IMR-90 (cell line): ENCODE results near the gene PCDHB15. TPM values are rescaled to one million over a fixed set of nuclear protein-coding genes. Genes with fewer than 3 reads are reported as not detected.
"Not testable (repeated sequence)": the region's sequence is repeated elsewhere in the genome, so short reads cannot be mapped to it uniquely, and the experiment has no call there.

Source experiments
- ATAC-seq: fragments of 200-7000 bp; cut with Tn5 transposase; 2 replicates; pipeline ENCODE4 v1.9.1; 2020; ENCODE audit warnings: low read depth, mild to moderate bottlenecking, moderate library complexity
- BruUV-seq: library from RNA; stranded (reverse); fragments of 400-500 nt; replicated peaks from 2 replicates; lab custom pipeline; 2021; lab: Mats Ljungman, UMichigan
- CTCF ChIA-PET: fragments of 300-600 bp; formaldehyde crosslinking; extraction: SDS; loops from one replicate; lab custom pipeline; 2021; ENCODE audit warnings: antibody characterized with exemption; lab: Yijun Ruan, JAX
- POLR2A ChIA-PET: fragments of 300-600 bp; sonication (Branson Sonifier 250); formaldehyde crosslinking; loops from one replicate; lab custom pipeline; 2022; ENCODE audit warnings: antibody characterized with exemption; ENCODE audit not compliant: unreplicated experiment; lab: Charles Lee
- DNase-seq: peaks from one replicate; pipeline ENCODE4 v3.0.0; 2013
- H2AFZ ChIP-seq: replicated peaks from 2 replicates; pipeline ENCODE3; 2013; ENCODE audit warnings: low read length, mild to moderate bottlenecking; ENCODE audit not compliant: poor library complexity
- H2AK5ac ChIP-seq: 2 replicates; pipeline ENCODE4 v1.6.1; 2013; ENCODE audit warnings: low read depth, low read length, inconsistent platforms
- H2AK9ac ChIP-seq: replicated peaks from 2 replicates; pipeline ENCODE3; 2013; ENCODE audit warnings: mild to moderate bottlenecking, low read depth, low read length, moderate library complexity; ENCODE audit not compliant: poor library complexity
- H2BK120ac ChIP-seq: 2 replicates; pipeline ENCODE4 v1.6.1; 2013; ENCODE audit warnings: low read depth, low read length, inconsistent platforms
- H2BK15ac ChIP-seq: 3 replicates; pipeline ENCODE4 v1.6.1; 2013; ENCODE audit warnings: low read depth, low read length, inconsistent platforms
- H2BK20ac ChIP-seq: 2 replicates; pipeline ENCODE4 v1.6.1; 2013; ENCODE audit warnings: low read depth, mild to moderate bottlenecking, inconsistent platforms, low read length, moderate library complexity
- H2BK5ac ChIP-seq: 2 replicates; pipeline ENCODE4 v1.6.1; 2013; ENCODE audit warnings: mild to moderate bottlenecking, low read depth, low read length, inconsistent platforms; ENCODE audit not compliant: poor library complexity, severe bottlenecking
- H3K14ac ChIP-seq: replicated peaks from 2 replicates; pipeline ENCODE4 v1.6.1; 2013; ENCODE audit warnings: low read depth, low read length, inconsistent platforms
- H3K18ac ChIP-seq: 2 replicates; pipeline ENCODE4 v1.6.1; 2013; ENCODE audit warnings: low read depth, low read length, control low read depth
- H3K23ac ChIP-seq: 2 replicates; pipeline ENCODE4 v1.6.1; 2013; ENCODE audit warnings: low read depth, low read length, inconsistent platforms
- H3K27ac ChIP-seq: 2 replicates; pipeline ENCODE4 v1.5.1; 2013; ENCODE audit warnings: mild to moderate bottlenecking, control low read depth, low read length; ENCODE audit not compliant: insufficient read depth
- H3K27me3 ChIP-seq: 2 replicates; pipeline ENCODE4 v1.6.1; 2013; ENCODE audit warnings: low read length; ENCODE audit not compliant: control insufficient read depth, insufficient read depth
- H3K36me3 ChIP-seq: 2 replicates; pipeline ENCODE4 v1.6.1; 2013; ENCODE audit warnings: low read length, mixed read lengths; ENCODE audit not compliant: control insufficient read depth, insufficient read depth
- H3K4ac ChIP-seq: 2 replicates; pipeline ENCODE4 v1.6.1; 2013; ENCODE audit warnings: low read depth, low read length, inconsistent platforms
- H3K4me1 ChIP-seq: 2 replicates; pipeline ENCODE4 v1.6.1; 2013; ENCODE audit warnings: low read length, mixed read lengths; ENCODE audit not compliant: control insufficient read depth, insufficient read depth
- H3K4me2 ChIP-seq: 2 replicates; pipeline ENCODE4 v1.6.1; 2013; ENCODE audit warnings: low read depth, mild to moderate bottlenecking, control low read depth, low read length, moderate library complexity
- H3K4me3 ChIP-seq: 2 replicates; pipeline ENCODE4 v1.5.1; 2013; ENCODE audit warnings: low read depth, mild to moderate bottlenecking, control low read depth, low read length, moderate library complexity; ENCODE audit not compliant: insufficient read depth
- H3K56ac ChIP-seq: 2 replicates; pipeline ENCODE4 v1.6.1; 2013; ENCODE audit warnings: low read length, inconsistent platforms; ENCODE audit not compliant: insufficient read depth; ENCODE audit errors: extremely low read depth
- H3K79me1 ChIP-seq, 2 experiments: 2 replicates each; pipeline ENCODE4 v1.6.1; 2013; ENCODE audit warnings: low read length in 2 of 2, inconsistent platforms in 1 of 2, low read depth in 1 of 2
- H3K9ac ChIP-seq: 2 replicates; pipeline ENCODE4 v1.6.1; 2013; ENCODE audit warnings: low read depth, low read length, control low read depth
- H3K9me1 ChIP-seq: 2 replicates; pipeline ENCODE4 v1.6.1; 2013; ENCODE audit warnings: low read length, inconsistent platforms; ENCODE audit not compliant: insufficient read depth
- H3K9me3 ChIP-seq: 2 replicates; pipeline ENCODE4 v1.6.1; 2013; ENCODE audit warnings: low read length; ENCODE audit not compliant: control insufficient read depth, insufficient read depth
- H4K20me1 ChIP-seq: 2 replicates; pipeline ENCODE4 v1.6.1; 2013; ENCODE audit warnings: low read length, inconsistent platforms; ENCODE audit not compliant: insufficient read depth
- H4K5ac ChIP-seq: 2 replicates; pipeline ENCODE4 v1.6.1; 2013; ENCODE audit warnings: mild to moderate bottlenecking, low read depth, low read length, control low read depth
- H4K8ac ChIP-seq, 2 experiments: 2 replicates each; pipeline ENCODE4 v1.6.1; 2013; ENCODE audit warnings: low read depth in 2 of 2, low read length in 2 of 2, control low read depth in 1 of 2, inconsistent platforms in 1 of 2
- H4K91ac ChIP-seq: 2 replicates; pipeline ENCODE4 v1.6.1; 2013; ENCODE audit warnings: low read depth, low read length, inconsistent platforms; ENCODE audit not compliant: insufficient read depth
- BHLHE40 ChIP-seq: fragments of 150-350 bp; IDR thresholded peaks from 2 replicates; pipeline ENCODE4 v1.6.1; 2016; ENCODE audit warnings: mild to moderate bottlenecking, low read depth, low read length
- MAFK ChIP-seq: IDR thresholded peaks from 2 replicates; pipeline ENCODE4 v1.6.1; 2012; ENCODE audit warnings: low read depth, low read length, improper control_type of control experiment
- RFX5 ChIP-seq: IDR thresholded peaks from 2 replicates; pipeline ENCODE4 v1.8.0; 2012; ENCODE audit warnings: low read depth, mild to moderate bottlenecking, low read length, moderate library complexity
- WGBS, 2 experiments: methylation state at CpG; one replicate each; pipeline versions ENCODE4 v1.1.5 to v1.1.7; 2013; ENCODE audit warnings: missing lambda C conversion rate in 2 of 2; ENCODE audit not compliant: insufficient read length in 1 of 2; ENCODE audit errors: extremely low coverage in 2 of 2; 5-methylcytosine and 5-hydroxymethylcytosine counted together
- dilution Hi-C: fragments of 300-500 bp; cut with HindIII; formaldehyde crosslinking; loops from one replicate; pipeline ENCODE4 v1.14.3; 2018; ENCODE audit warnings: low sequenced_read_pairs; ENCODE audit not compliant: unreplicated experiment
- in situ Hi-C: fragments of 300-500 bp; cut with MboI; formaldehyde crosslinking; loops from 3 replicates; pipeline ENCODE4 v1.14.3; 2019; ENCODE audit warnings: low sequenced_read_pairs, inconsistent platforms, mixed read lengths
- intact Hi-C: fragments of 100-400 bp; cut with micrococcal nuclease; formaldehyde crosslinking; loops from 2 replicates; pipeline ENCODE4 v1.10.0; 2022
- polyA plus RNA-seq, 3 experiments: library from polyadenylated mRNA; depleted of rRNA; stranded (reverse); fragments of >200 nt; gene quantifications; 2 replicates each; pipeline ENCODE4 v1.2.3, GENCODE V29; 2012; ENCODE audit warnings: low replicate concordance in 1 of 3
- total RNA-seq: library from RNA; depleted of rRNA; stranded (reverse); fragments of >200 nt; gene quantifications from 2 replicates; pipeline ENCODE4 v1.2.3, GENCODE V29; 2012
- TF ChIP-seq, protein P1 (sequence below): conservative IDR thresholded peaks from 2 replicates; pipeline ENCODE4 v1.5.1; 2012; ENCODE audit warnings: mild to moderate bottlenecking, low read depth, low read length, improper control_type of control experiment
- TF ChIP-seq, protein P2 (sequence below): fragments of 150-350 bp; IDR thresholded peaks from 2 replicates; pipeline ENCODE4 v1.6.1; 2017; ENCODE audit warnings: mild to moderate bottlenecking, antibody characterized with exemption, low read length, low read depth

PCDHB15 gene
- total and polyA plus RNA-seq, 2 of the 4 experiments (the other 2 are of a cell fraction) = 0.17 to 0.18 TPM

DNA sequence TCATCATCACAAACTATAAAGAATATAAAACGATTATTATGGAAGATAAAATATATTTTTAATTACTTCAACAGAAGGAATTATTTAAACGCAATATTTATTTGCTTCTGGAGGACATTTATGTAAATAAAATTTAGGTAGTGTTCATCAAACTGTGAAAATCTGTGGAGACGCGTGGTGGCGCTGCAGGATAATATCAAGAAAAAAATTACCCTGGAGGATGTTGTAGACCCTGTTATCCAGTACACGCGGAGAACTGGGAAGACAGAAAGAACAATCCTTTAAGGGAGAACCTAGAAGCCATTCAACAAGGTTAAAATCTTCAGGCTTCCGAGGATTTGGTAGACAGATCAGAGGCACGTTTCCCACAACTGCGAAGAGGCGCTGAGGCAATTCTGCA, 36.7 kb upstream of the PCDHB15 start, which contains the start of gene PCDHB12:
PCDHB12 (plus strand) TSS at position 242 of the 400 bp plus-strand sequence. CDS start 189 bp downstream, outside the sequence.
- no peak within 1 kb of the TSS for H3K14ac ChIP-seq
- H2AFZ ChIP-seq = no peak within 1 kb of the TSS
- no peak within 1 kb of the TSS for H2BK5ac ChIP-seq
- peaks cover 14% of the 10 kb centered on the region; the same call in 1 of the 2 replicates for H3K9me3 ChIP-seq
- WGBS, 2 experiments = 0% methylated on average over 1 of the region's 11 CpGs; no CpG with 5 or more reads in 1 of the 2 experiments
- peak within 1 kb of the TSS; percentile 31 for H3K4me2 ChIP-seq
- H2BK120ac ChIP-seq = no peak within 1 kb of the TSS
- CTCF ChIA-PET = interaction anchor here (0.6 to 0.9 kb wide), 3 partner anchors 10 to 209 kb away, joined by 3 read pairs; partner anchors contain the start of genes PCDHB9 and PCDHGB7
- no peak within 1 kb of the TSS for H2BK20ac ChIP-seq
- no TSS peak for BruUV-seq
- H3K36me3 ChIP-seq = no peaks in the 10 kb centered on the region
- H4K91ac ChIP-seq = no peak within 1 kb of the TSS
- POLR2A ChIA-PET = no interaction called here
- H3K4me1 ChIP-seq = no peaks in the 10 kb centered on the region
- H3K56ac ChIP-seq = no peak within 1 kb of the TSS
- H3K9ac ChIP-seq = no peak within 1 kb of the TSS; the same call in 1 of the 2 replicates
- no peaks in the 10 kb centered on the region for H3K9me1 ChIP-seq
- H3K23ac ChIP-seq = no peak within 1 kb of the TSS
- no peak within 1 kb of the TSS for H2BK15ac ChIP-seq
- dilution Hi-C loops = no loop called here
- no peak within 1 kb of the TSS for H2AK9ac ChIP-seq
- no peaks in the 10 kb centered on the region for H4K20me1 ChIP-seq
- H4K5ac ChIP-seq = no peak within 1 kb of the TSS
- peak; percentile 2 for DNase-seq
- no peak within 1 kb of the TSS for H3K4ac ChIP-seq
- no peaks in the 10 kb centered on the region for H3K27me3 ChIP-seq
- TF ChIP-seq MAFK = no peak
- TF ChIP-seq BHLHE40 = no peak
- TF ChIP-seq, protein P1, sequence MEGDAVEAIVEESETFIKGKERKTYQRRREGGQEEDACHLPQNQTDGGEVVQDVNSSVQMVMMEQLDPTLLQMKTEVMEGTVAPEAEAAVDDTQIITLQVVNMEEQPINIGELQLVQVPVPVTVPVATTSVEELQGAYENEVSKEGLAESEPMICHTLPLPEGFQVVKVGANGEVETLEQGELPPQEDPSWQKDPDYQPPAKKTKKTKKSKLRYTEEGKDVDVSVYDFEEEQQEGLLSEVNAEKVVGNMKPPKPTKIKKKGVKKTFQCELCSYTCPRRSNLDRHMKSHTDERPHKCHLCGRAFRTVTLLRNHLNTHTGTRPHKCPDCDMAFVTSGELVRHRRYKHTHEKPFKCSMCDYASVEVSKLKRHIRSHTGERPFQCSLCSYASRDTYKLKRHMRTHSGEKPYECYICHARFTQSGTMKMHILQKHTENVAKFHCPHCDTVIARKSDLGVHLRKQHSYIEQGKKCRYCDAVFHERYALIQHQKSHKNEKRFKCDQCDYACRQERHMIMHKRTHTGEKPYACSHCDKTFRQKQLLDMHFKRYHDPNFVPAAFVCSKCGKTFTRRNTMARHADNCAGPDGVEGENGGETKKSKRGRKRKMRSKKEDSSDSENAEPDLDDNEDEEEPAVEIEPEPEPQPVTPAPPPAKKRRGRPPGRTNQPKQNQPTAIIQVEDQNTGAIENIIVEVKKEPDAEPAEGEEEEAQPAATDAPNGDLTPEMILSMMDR = peak; percentile 31
- no peak for TF ChIP-seq RFX5
- TF ChIP-seq, protein P2, sequence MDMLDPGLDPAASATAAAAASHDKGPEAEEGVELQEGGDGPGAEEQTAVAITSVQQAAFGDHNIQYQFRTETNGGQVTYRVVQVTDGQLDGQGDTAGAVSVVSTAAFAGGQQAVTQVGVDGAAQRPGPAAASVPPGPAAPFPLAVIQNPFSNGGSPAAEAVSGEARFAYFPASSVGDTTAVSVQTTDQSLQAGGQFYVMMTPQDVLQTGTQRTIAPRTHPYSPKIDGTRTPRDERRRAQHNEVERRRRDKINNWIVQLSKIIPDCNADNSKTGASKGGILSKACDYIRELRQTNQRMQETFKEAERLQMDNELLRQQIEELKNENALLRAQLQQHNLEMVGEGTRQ = no peak
- no peak within 1 kb of the TSS for H2AK5ac ChIP-seq
- no peak within 1 kb of the TSS for H4K8ac ChIP-seq
- in situ Hi-C loops = no loop called here
- intact Hi-C loops = no loop called here
- no peaks in the 10 kb centered on the region for H3K79me1 ChIP-seq
- ATAC-seq = peak; percentile 44
- H3K27ac ChIP-seq = no peak within 1 kb of the TSS
- H3K4me3 ChIP-seq = peak within 1 kb of the TSS; percentile 60
- H3K18ac ChIP-seq = no peak within 1 kb of the TSS

DNA sequence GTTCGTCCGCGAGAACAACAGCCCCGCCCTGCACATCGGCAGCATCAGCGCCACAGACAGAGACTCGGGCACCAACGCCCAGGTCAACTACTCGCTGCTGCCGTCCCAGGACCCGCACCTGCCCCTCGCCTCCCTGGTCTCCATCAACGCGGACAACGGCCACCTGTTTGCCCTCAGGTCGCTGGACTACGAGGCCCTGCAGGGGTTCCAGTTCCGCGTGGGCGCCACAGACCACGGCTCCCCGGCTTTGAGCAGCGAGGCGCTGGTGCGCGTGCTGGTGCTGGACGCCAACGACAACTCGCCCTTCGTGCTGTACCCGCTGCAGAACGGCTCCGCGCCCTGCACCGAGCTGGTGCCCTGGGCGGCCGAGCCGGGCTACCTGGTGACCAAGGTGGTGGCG, 34.9 kb upstream of the PCDHB15 start:
- intact Hi-C loops, H3K9ac ChIP-seq, H2BK20ac ChIP-seq, H2BK120ac ChIP-seq, H4K8ac ChIP-seq, in situ Hi-C loops, POLR2A ChIA-PET, H3K9me1 ChIP-seq, H3K4me1 ChIP-seq, H2AK5ac ChIP-seq, H2AFZ ChIP-seq, ATAC-seq, BruUV-seq, H4K20me1 ChIP-seq, H3K4me3 ChIP-seq, H3K23ac ChIP-seq, H4K5ac ChIP-seq, H3K14ac ChIP-seq, H3K27me3 ChIP-seq, H3K4ac ChIP-seq, H2BK5ac ChIP-seq, H3K56ac ChIP-seq, H3K4me2 ChIP-seq, H3K27ac ChIP-seq, H4K91ac ChIP-seq, H2BK15ac ChIP-seq, DNase-seq, H3K18ac ChIP-seq, dilution Hi-C loops, CTCF ChIA-PET, H3K79me1 ChIP-seq, H3K36me3 ChIP-seq, H2AK9ac ChIP-seq: not testable (repeated sequence)
- 48% methylated on average over 10 of the region's 39 CpGs; no CpG with 5 or more reads in 1 of the 2 experiments for WGBS, 2 experiments
- peaks cover 20% of the 10 kb centered on the region; the same call in 1 of the 2 replicates for H3K9me3 ChIP-seq
